Activated effector memory CD4-positive, alpha-beta T cell treated with anti-CD3 and anti-CD28 coated beads, Interleukin-2, amount 50 U/mL, for 16 hours (primary cell): ENCODE measurements around the gene ZMYM5.
"Not testable (repeated sequence)": the region's sequence is repeated elsewhere in the genome, so short reads cannot be mapped to it uniquely, and the experiment has no call there.

Source experiments
- DNase-seq: peaks from one replicate; pipeline ENCODE4 v3.0.0-alpha.2; 2020

The ZMYM5 gene

DNA sequence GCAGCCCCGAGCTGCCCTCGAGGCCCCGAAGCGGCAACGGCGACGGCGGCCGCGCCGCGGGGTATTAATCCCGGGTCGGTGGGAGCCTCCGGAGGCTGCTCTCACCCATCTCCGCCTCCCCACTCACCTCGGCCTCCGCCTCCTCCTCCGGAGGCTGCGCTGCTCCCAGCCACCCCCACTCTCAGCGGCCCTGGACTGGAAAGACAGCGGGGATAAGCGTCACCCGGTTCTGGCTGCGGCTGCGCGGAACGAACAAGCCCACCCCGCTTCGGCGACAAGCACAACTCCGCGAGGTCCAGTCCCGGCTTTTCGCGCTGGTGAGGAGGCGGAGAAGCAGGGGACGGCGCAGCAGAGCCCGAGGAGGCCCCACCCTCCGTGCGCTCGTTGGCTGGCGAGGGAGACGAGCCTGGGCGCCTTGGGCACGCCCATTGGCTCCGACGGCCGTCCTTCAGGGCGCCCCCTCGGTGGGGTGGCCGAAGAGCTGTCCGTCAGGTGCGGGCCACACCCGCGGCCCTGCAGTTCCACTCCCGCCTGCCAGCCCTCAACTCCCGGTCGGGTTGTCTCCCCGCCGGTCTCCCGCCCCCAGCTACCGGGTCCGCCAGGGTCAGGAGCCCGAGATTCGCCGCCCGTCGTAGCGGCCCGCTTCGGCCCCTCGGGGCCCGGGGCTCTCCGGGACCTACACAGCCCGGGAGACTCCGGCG is at the start of gene ZMYM5:
Gene ZMYM5 (minus strand): TSS at position 327 of the 701 bp plus-strand sequence. CDS start 11,469 bp downstream, outside the sequence.
- DNase-seq, result peak; percentile 98

DNA sequence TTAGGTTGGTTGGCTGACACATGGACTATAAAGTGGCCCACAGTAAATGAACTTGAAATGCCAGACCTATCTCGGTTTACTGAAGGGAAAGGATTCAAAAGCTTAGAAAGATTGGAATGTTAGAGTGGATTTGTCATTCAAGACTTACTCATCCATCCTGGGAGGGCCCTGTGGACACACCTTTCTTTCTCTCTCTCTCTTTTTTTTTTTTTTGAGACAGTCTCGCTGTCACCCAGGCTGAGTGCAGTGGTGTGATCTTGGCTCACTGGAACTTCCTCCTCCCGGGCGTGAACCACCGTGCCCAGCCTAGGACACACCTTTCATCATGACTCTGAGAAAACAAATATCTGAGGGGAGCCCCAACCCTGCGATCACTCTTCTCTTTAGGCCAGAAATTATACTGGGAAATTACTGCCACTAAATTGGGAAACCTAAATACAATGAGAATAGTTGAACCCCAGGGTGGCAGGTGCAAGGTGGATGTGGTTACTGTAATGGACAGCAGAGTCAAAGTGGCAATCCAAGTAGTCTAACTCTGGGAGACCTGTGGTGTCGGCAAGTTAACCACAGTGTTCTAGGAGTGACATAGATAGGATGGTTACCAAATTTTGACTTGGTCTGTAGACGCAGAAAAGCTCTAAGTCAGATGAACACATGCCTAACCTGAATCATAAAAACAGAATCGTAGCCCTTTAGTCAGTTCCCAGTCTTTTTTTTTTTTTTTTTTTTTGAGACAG is 47.1 kb upstream of the ZMYM5 start:
- DNase-seq, result no peak

DNA sequence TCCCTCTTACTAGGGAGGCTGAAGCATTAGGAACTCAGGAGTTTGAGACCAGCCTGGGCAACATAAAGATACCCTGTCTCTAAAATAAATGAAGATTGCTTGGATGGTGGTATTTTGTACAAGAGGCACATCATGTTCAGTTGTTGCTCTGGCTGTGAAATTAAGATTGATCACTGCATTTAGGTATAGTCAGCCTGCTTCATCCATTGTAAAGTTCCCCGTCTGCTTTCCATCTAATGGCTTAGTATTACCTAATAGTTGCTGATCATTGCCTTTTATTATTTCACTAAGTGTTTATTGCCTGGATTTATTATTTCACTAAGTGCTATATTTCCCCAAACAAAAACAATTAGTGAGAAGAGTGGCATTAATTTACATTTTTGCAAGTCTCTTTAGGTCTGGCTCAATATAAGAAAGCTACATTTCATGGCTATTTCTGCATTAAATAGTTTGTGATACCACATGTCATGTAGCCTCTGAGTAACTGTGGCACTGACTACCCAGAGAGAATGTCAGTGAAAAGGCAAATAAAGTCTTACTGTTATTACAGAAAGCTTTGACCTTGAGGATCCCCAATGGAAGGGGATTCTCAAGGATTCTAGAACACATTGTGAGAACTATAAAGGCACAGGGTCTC is 45.0 kb upstream of the ZMYM5 start:
- no peak for DNase-seq

DNA sequence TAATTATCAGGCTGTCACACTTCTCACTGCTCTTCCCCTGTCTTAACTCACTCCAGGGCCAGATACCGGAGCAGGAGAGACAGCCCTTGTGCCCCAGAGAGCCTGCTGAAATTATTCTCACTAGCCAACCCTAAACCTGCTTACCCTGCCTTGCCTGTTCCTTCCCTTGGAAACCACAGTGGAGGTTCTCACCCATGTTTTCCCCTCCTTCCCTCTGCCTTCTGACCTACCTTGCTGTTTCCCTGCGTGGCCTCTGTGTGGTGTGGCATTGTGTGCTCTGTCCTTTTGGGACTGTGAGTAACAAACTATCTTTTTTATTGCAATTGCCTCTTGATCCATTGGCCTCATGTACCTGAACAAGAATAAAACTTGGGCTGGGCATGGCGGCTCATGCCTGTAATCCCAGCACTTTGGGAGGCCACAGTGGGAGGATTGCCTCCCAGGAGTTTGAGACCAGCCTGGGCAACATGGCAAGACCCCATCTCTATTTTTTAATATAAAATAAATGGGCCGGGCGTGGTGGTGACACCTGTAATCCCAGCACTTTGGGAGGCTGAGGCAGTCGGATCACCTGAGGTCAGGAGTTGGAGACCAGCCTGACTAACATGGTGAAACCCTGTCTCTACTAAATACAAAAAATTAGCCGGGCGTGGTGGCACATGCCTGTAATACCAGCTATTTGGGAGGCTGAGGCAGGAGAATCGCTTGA is 42.2 kb upstream of the ZMYM5 start:
- DNase-seq, result not testable (repeated sequence)

DNA sequence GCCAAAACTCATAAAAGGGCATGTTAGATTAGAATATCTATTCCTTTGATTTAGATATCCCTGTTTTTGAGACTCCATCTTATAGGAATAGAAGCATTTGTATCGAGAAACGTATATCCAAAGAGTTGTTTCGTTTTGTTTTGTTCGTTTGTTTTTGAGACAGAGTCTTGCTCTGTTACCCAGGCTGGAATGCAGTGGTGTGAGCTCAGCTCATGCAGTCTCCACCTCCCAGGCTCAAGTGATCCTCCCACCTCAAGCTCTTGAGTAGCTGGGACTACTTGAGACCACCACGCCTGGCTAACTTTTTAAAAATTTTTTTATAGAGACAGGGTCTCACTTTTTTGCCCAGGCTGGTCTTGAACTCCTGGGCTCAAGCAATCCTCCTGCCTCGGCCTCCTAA is 26.6 kb upstream of the ZMYM5 start:
- DNase-seq, result no peak

DNA sequence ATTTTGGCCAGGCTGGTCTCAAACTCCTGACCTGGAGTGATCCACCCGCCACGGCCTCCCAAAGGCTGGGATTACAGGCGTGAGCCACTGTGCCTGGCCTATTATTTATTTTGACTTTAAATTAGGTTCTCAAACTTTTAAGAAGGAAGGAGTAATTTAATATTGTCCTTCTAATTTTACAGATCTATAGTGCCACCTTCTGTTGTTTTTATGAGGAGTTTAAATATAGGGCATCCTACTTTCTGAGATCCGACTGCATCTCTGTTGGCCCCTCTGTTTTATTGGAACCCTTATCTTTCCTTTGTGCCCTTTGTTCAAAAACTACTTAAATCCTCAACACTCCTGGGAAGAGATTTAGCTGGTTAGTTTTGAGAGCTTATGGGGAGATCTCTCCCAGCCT is 25.4 kb upstream of the ZMYM5 start:
- no peak for DNase-seq

DNA sequence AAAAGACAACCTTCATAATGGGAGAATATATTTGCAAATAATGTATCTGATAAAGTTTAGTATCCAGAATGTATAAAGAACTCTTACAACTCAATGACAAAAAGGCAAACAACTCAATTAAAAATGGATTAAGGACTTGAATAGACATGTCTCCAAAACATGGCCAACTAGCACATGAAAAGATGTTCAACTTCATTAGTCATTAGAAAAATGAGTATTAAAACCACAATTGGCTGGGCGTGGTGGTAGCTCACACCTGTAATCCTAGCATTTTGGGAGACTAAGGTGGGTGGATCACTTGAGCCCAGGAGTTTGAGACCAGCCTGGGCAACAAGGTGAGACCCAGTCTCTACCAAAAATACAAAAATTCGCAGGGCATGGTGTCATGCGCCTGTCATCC is 18.8 kb upstream of the ZMYM5 start:
- no peak for DNase-seq

DNA sequence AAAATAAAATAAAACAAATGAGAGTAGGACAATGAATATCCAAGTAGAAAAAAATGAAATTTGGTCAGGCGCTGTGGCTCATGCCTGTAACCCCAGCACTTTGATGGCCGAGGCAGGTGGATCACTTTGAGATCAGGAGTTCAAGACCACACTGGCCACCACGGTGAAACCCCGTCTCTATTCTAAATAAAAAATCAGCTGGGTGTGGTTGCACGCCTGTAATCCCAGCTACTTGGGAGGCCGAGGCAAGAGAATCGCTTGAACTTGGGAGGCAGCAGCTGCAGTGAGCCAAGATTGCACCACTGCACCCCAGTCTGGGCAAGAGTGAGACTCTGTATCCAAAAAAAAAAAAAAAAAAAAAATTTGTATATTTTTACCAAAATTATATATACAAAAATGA is 18.2 kb upstream of the ZMYM5 start:
- DNase-seq, result no peak

DNA sequence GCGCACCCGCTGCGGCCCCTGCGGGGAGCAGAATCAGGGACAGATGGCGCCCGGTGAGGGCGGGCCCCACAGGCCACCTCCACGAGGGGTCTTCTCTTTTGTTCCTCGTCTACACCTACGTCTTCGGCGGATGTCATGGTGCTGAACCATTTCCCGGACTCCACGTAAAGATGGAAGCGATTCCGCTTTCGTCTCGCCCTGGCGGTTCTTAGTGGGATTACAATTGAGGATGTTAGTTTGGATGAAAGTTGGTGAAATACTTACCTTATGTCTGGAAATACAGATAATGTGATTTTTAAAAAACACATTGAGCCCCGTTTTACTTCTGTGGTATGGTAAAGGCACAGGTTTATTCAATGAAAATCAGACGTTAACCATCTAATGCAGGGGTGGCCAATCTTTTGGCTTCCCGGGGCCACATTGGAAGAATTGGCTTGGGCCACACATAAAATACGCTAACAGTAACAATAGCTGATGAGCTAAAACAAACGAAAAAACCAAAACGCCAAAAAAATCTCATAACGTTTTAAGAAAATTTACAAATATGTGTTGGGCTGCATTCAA is 1.4 kb upstream of the ZMYM5 start:
- DNase-seq, result peak; percentile 90

DNA sequence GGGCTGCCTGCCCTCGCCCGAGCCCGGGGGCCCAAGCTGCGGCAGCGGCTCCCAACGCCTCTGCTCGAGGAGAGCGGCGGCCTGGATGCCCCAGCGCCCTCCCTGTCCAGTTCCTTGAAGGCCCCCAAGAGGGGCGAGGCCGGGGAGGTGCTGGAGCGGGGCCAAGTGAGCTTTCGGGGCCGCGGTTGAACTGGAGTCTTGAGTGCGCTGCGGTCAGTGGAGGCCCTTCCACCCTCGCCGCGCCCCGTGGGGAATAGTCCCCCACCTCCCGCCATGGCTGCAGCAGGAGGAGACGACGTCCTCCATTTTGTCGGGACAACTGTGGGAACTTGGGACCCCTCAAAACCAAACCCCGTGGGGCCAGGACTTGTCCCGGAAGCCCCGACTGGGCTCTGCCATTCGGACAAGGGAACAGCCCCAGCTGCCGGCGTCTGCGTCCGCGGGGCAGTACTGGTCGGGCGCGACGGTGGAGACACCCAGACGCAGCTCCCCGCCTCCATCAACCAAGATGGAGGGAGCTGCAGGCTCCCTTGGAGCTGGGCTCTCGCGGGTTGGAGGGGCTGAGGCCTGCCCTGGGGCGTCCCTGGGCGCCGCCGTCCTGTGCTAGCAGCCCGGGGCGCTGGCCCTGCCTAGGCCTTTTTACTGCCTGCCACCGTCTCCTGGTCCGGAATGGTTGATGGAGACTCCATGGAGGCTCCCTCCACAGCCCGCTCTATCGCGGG is 736 bp upstream of the ZMYM5 start:
- peak; percentile 86 for DNase-seq

DNA sequence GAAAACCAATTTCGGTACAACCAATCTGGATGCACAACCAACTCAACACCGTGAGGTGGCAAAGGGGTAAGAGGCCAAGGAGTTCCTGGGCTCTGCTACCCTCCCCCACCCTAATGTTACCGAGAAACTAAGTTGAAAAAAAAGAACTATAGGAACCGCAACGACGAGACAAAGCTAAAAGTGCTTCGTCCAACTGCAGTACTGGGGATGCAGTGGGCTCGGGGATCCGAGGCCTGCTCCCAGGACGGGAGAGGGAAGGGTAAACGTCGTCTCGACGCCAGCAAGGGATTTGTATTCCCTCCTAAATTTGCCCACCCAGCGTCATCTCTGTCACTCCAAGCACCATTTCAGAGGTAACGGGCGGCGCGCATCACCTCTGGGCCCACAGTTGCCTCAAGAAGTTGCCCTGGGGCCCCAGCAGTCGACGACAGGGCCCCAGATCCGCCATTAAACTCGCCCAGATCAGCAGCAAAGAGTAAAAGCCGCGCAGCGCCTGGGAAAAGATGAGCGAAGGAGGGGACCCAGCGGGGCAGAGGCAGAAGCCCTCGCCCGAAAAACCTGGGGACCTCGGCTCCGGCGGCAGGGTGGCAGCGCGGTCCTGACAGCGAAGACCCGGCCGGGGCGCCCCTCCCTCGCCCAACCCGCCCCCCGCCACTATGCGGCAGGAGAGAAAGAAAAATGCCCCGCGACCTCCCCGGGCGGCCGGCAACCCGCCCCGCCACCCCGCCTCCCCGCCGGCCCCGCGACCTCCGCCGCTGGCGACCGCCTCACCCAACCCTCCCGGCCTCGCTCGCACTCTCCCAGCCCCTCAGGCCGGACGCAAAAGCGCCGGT is 752 bp downstream of the ZMYM5 start:
- DNase-seq, result peak; percentile 82

DNA sequence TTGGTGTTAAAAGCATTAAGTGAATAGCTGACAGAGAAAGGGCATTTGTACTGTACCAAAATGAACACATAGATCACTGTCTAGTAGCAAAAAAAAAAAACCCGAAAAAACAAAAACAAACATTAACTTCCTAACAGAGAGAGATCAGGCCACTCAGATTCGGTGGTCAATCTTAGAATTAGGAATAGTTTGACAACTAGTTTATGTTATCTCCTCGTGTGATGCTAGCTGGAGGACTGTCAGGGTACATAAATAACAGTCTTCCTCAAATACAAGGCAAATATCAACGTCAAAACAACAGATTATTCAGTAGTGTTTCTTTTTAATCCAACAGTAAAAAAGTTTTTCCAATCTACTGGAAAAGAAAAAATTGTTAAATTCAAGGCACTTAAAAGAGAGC is 1.7 kb downstream of the ZMYM5 start:
- no peak for DNase-seq

DNA sequence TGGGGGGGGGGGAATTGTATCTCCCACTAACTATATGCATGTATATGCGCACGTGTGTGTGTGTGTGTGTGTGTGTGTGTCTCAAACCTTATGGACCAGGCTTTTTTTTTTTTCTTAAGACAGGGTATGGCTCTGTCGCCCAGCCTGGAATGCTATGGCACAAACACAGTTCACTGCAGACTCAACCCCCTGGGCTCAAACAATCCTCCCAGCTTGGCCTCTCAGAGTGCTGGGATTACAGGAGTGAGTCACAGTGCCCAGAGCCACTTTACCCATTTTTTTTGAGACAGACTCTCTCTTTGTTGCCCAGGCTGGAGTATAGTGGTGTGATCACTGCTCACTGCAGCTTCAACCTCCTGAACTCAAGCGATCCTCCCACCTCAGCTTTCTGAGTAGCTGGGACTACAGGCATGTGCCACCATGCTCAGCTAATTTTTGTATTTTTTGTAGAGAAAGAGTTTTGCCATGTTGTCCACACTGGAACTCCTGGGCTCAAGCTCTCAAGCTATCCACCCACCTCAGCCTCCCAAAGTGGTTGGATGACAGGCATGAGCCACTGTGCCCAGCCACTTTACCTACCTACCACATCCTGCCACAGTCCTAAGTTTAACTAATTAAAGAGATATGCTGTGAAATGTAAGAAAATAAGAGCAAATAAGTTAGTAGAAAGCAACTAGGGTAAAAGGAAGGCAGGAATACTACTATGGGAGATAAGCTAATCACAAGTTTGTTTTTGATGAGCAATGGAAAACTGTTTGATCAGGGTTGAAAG is 2.4 kb downstream of the ZMYM5 start:
- DNase-seq, result no peak

DNA sequence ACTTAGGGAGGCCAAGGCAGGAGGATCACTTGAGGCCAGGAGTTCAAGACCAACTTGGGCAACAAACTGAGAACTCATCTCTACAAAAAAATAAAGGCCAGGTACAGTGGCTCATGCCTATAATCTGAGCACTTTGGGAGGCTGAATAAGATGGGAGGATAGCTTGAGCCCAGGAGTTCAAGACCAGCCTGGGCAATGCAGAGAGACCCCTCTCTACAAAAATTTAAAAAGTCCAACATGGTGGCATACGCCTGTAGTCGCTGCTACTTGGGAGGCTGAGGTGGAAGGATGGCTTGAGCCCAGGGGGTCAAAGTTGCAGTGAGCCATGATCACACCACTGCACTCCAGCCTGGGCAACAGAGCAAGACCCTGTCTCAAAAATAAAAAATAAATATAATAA is 5.8 kb downstream of the ZMYM5 start:
- not testable (repeated sequence) for DNase-seq

DNA sequence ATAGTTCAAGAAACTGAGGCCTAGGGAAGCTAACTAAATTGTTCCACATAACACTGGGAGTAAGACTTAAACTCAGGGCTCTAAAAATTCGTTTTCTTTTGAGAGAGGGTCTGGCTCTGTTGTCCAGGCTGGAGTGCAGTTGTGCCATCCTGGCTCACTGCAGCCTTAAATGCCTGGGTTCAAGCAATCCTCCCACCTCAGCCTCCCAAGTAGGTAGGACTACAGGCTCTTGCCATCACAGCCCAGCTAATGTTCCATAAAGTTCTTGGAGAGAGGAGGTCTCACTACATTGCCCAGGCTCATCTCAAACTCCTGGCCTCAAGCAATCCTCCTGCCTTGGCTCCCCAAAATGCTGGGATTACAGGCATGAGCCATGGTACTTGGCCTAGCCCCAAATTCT is 10.7 kb downstream of the ZMYM5 start:
- no peak for DNase-seq

DNA sequence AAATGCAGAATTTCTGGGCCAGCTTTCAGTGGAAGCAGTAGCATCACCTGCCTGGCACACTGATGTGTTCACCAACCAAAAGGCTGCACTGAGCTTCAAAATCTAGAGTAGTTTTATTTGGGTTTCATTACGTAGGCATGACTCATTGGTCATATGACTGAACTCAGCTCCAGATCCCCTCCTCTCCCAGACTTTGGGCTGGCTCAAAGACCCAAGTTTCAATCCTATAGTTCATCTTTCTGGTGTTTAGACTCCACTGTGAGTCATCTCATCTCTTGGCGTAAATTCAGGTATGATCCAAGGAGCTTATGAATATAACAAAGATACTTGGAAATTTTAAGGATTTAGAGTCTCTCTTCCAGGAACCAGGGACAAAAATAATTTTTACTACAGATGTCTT is 17.7 kb downstream of the ZMYM5 start:
- no peak for DNase-seq

DNA sequence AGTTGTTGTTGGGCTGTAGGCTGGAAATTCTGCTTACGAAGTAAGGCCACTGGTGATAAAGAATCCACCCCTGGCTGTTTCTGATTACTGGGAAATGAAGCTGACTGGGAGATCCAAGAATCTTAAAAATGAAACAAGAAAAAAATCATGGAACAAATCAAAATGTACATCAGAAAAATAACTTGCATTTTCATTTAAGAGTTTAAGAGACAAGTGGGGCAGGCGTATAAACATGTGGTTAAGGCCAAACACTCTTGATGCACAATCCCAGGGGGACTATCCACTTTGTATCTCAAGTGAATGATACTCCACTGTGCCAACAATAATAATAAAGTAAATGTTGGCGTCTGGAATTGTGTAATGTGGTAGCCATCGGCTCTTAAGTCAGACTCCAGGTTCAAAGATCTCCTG is 24.6 kb downstream of the ZMYM5 start:
- no peak for DNase-seq

DNA sequence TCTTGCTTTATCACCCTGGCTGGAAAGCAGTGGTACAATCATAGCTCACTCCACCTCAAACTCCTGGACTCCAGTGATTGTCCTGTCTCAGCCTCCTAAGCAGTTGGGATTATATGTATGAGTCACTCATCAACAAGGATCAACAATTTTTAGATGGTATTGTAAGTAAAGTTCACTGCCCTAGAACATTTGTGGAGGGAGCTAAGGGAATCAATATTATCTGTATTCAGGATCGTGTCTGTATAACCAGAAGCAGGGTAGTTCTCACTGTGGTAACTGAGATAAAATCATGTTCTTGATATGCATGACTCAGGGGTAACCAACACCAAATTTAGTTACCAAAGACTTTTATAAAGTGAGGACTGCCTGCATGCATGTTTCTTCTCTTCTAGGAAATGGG is 27.0 kb downstream of the ZMYM5 start:
- DNase-seq, result no peak

DNA sequence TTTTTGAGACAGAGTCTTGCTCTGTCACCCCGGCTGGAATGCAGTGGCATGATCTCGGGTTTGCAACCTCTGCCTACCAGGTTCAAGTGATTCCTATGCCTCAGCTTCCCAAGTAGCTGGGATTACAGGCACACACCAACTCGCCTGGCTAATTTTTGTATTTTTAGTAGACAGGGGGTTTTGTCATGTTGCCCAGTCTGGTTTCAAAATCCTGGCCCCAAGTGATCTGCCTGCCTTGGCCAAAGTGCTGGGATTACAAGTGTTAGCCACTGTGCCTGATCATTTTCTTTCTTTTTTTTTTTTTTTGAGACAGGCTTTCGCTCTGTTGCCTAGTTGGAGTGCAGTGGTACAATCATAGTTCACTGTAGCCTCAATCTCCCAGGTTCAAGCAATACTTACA is 28.7 kb downstream of the ZMYM5 start:
- DNase-seq, result no peak

DNA sequence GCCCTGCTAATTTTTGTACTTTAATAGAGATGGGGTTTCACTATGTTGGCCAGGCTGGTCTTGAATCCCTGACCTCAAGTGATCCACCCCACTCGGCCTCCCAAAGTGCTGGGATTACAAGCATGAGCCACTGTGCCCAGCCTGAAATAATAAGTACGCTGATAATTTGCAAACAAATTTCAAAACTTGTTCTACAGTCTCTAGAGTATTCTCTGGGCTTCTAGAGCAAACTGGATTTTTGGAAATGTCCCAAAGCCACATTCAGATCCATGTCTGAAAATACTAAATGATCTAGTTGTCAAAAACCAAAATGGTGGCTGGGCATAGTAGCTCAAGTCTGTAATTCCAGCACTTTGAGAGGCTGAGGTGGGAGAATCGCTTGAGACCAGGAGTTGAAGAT is 40.8 kb downstream of the ZMYM5 start:
- DNase-seq, result peak; percentile 8
